Smooth muscle cell (in vitro differentiated cells): ENCODE measurements around the gene MCC. TPM values are rescaled to one million over a fixed set of nuclear protein-coding genes. Genes with fewer than 3 reads are reported as not detected.

ENCODE experiments used
- DNase-seq: peaks from one replicate; lab custom pipeline; 2025; ENCODE audit not compliant: unreplicated experiment; lab: John Stamatoyannopoulos, UW
- H2AFZ ChIP-seq: fragments of 200-600 bp; sonication (generic); 2 replicates; pipeline ENCODE4 v1.6.0; 2016; ENCODE audit warnings: antibody characterized with exemption, low read depth, mild to moderate bottlenecking
- H3F3A ChIP-seq: fragments of 200-600 bp; sonication (generic); 2 replicates; pipeline ENCODE4 v1.6.0; 2017; ENCODE audit warnings: antibody characterized with exemption, low read depth
- H3K27ac ChIP-seq: fragments of 200-600 bp; sonication (generic); 2 replicates; pipeline ENCODE4 v1.5.1; 2016; ENCODE audit warnings: low read depth, mild to moderate bottlenecking
- H3K27me3 ChIP-seq: fragments of 200-600 bp; sonication (generic); 2 replicates; pipeline ENCODE4 v1.6.1; 2016; ENCODE audit warnings: low read depth, mild to moderate bottlenecking
- H3K36me3 ChIP-seq: fragments of 200-600 bp; sonication (generic); 2 replicates; pipeline ENCODE4 v1.5.1; 2016; ENCODE audit warnings: low read depth
- H3K4me1 ChIP-seq: fragments of 200-600 bp; sonication (generic); 2 replicates; pipeline ENCODE4 v1.5.1; 2016; ENCODE audit warnings: low read depth
- H3K4me2 ChIP-seq: fragments of 200-600 bp; sonication (generic); 2 replicates; pipeline ENCODE4 v1.6.0; 2016; ENCODE audit warnings: mild to moderate bottlenecking
- H3K4me3 ChIP-seq: fragments of 200-600 bp; sonication (generic); 2 replicates; pipeline ENCODE4 v1.5.1; 2016; ENCODE audit warnings: mild to moderate bottlenecking
- H3K79me2 ChIP-seq: fragments of 200-600 bp; sonication (generic); 2 replicates; pipeline ENCODE4 v1.6.0; 2016; ENCODE audit warnings: low read depth, mild to moderate bottlenecking
- H3K9ac ChIP-seq: fragments of 200-600 bp; sonication (generic); 2 replicates; pipeline ENCODE4 v1.6.0; 2016; ENCODE audit warnings: low read depth
- H3K9me3 ChIP-seq: fragments of 200-600 bp; sonication (generic); replicated peaks from 2 replicates; pipeline ENCODE4 v1.5.1; 2016; ENCODE audit warnings: low read depth
- H4K20me1 ChIP-seq: fragments of 200-600 bp; sonication (generic); 2 replicates; pipeline ENCODE4 v1.6.0; 2016; ENCODE audit warnings: low read depth
- CTCF ChIP-seq: fragments of 200-600 bp; sonication (generic); IDR thresholded peaks from 2 replicates; pipeline ENCODE4 v1.5.1; 2017; ENCODE audit warnings: borderline replicate concordance, mild to moderate bottlenecking, antibody characterized with exemption; ENCODE audit not compliant: insufficient read depth, poor library complexity, severe bottlenecking
- WGBS: methylation state at CpG from one replicate; pipeline ENCODE4 v1.1.7; 2016; ENCODE audit warnings: low lambda C conversion rate; 5-methylcytosine and 5-hydroxymethylcytosine counted together
- polyA plus RNA-seq: library from polyadenylated mRNA; unstranded; fragments of >200 nt; fragmentation: Nextera tagmentation; extraction: Ambion mirVana; gene quantifications from 2 replicates; pipeline ENCODE4 v1.2.1, GENCODE V29; 2016
- total RNA-seq: library from RNA; depleted of rRNA; stranded (reverse); fragments of >200 nt; gene quantifications from 2 replicates; pipeline ENCODE4 v1.2.3, GENCODE V29; 2014

The MCC gene
- total and polyA plus RNA-seq, 2 experiments from 2014 or later: 5.8 to 19.2 TPM

GRCh38 chr5:113105693-113106280 is 382.5 kb downstream of the MCC start:
- no peak overlapping the region for H3K4me2 ChIP-seq
- 96% methylated on average over 5 of the region's 5 CpGs for WGBS
- H3F3A ChIP-seq: no peaks in the 10 kb centered on the region
- no peak for DNase-seq
- H3K27me3 ChIP-seq: no peaks in the 10 kb centered on the region
- no peaks in the 10 kb centered on the region for H3K79me2 ChIP-seq
- no peaks in the 10 kb centered on the region for H3K36me3 ChIP-seq
- no peaks in the 10 kb centered on the region for H4K20me1 ChIP-seq
- no peak overlapping the region for H3K4me3 ChIP-seq
- TF ChIP-seq CTCF: no peak
- no peaks in the 10 kb centered on the region for H3K4me1 ChIP-seq
- H3K27ac ChIP-seq: no peak overlapping the region
- no peaks in the 10 kb centered on the region for H3K9me3 ChIP-seq
- no peak overlapping the region for H3K9ac ChIP-seq
- no peak overlapping the region for H2AFZ ChIP-seq

- Histone ChIP-seq H3K27me3 (no peaks in the 10 kb centered on the region), H3K4me2 (no peak overlapping the region), H3K27ac (no peak overlapping the region), H3K4me3 (no peak overlapping the region), H4K20me1 (no peaks in the 10 kb centered on the region), H2AFZ (no peak overlapping the region), H3K79me2 (no peaks in the 10 kb centered on the region), H3F3A (no peaks in the 10 kb centered on the region), H3K4me1 (no peaks in the 10 kb centered on the region), H3K36me3 (no peaks in the 10 kb centered on the region), H3K9me3 (no peaks in the 10 kb centered on the region), H3K9ac (no peak overlapping the region)
- no peak for TF ChIP-seq CTCF
- 91% methylated on average over 3 of the region's 3 CpGs for WGBS
- DNase-seq: no peak
These were observed 384.9 kb downstream of the MCC start for GRCh38 chr5:113103330-113103729.

GRCh38 chr5:113102121-113102531 is 386.1 kb downstream of the MCC start:
- Histone ChIP-seq H2AFZ (no peak overlapping the region), H3K4me1 (no peaks in the 10 kb centered on the region), H3K27ac (no peak overlapping the region), H3K4me2 (no peak overlapping the region), H3K27me3 (no peaks in the 10 kb centered on the region), H4K20me1 (no peaks in the 10 kb centered on the region), H3K9ac (no peak overlapping the region), H3F3A (no peaks in the 10 kb centered on the region), H3K4me3 (no peak overlapping the region), H3K79me2 (no peaks in the 10 kb centered on the region), H3K9me3 (no peaks in the 10 kb centered on the region), H3K36me3 (no peaks in the 10 kb centered on the region)
- DNase-seq: no peak
- WGBS: 97% methylated on average over 1 of the region's 1 CpG
- no peak for TF ChIP-seq CTCF

- Histone ChIP-seq H3K27ac (no peak overlapping the region), H3K36me3 (no peaks in the 10 kb centered on the region), H3K4me2 (no peak overlapping the region), H3K4me1 (no peaks in the 10 kb centered on the region), H2AFZ (no peak overlapping the region), H3K9me3 (no peaks in the 10 kb centered on the region), H3K79me2 (no peaks in the 10 kb centered on the region), H3F3A (no peaks in the 10 kb centered on the region), H4K20me1 (no peaks in the 10 kb centered on the region), H3K9ac (no peak overlapping the region), H3K4me3 (no peak overlapping the region), H3K27me3 (no peaks in the 10 kb centered on the region)
- no peak for DNase-seq
- no peak for TF ChIP-seq CTCF
- WGBS: 99% methylated on average over 2 of the region's 2 CpGs
These were observed 387.3 kb downstream of the MCC start for GRCh38 chr5:113100981-113101380.
